ENCODE data around the gene PRND.

PRND gene

GRCh38 chr20:4681991-4682401 lies 39.7 kb upstream of the PRND start:
- H3K4me3 ChIP-seq (ENCODE audit: control insufficient read depth, low read depth, low read length): no peak overlapping the region
- TF ChIP-seq CTCF (conservative IDR thresholded peaks at IDR 0.05; ENCODE audit: control insufficient read depth, insufficient read depth, low read depth, low read length): no peak
- peak; percentile 85 for DNase-seq (ENCODE audit: low read depth)

- TF ChIP-seq CTCF (conservative IDR thresholded peaks at IDR 0.05; ENCODE audit: control insufficient read depth, insufficient read depth, low read depth, low read length): no peak
- DNase-seq (ENCODE audit: low read depth): no peak
- no peak overlapping the region for H3K4me3 ChIP-seq (ENCODE audit: control insufficient read depth, low read depth, low read length)
These were observed 39.0 kb upstream of the PRND start for GRCh38 chr20:4682682-4683081.

- DNase-seq (ENCODE audit: low read depth): no peak
- TF ChIP-seq CTCF (conservative IDR thresholded peaks at IDR 0.05; ENCODE audit: control insufficient read depth, insufficient read depth, low read depth, low read length): no peak
These were observed 38.4 kb upstream of the PRND start for GRCh38 chr20:4683261-4683660.

GRCh38 chr20:4684837-4685413 lies 36.8 kb upstream of the PRND start:
- TF ChIP-seq CTCF (conservative IDR thresholded peaks at IDR 0.05; ENCODE audit: control insufficient read depth, insufficient read depth, low read depth, low read length): peak; percentile 7
- H3K4me3 ChIP-seq (ENCODE audit: control insufficient read depth, low read depth, low read length): no peak overlapping the region
- peak; percentile 82 for DNase-seq (ENCODE audit: low read depth)

More at GRCh38 chr20:4683261-4683660, 38.4 kb upstream of the PRND start:
- no peak overlapping the region for H3K4me3 ChIP-seq (ENCODE audit: control insufficient read depth, low read depth, low read length)

GRCh38 chr20:4685923-4686221 lies 35.8 kb upstream of the PRND start:
- no peak for DNase-seq (ENCODE audit: low read depth)
- H3K4me3 ChIP-seq (ENCODE audit: control insufficient read depth, low read depth, low read length): peak overlapping the region; percentile 50
- TF ChIP-seq CTCF (conservative IDR thresholded peaks at IDR 0.05; ENCODE audit: control insufficient read depth, insufficient read depth, low read depth, low read length): no peak

- no peak for DNase-seq (ENCODE audit: low read depth)
- no peak overlapping the region for H3K4me3 ChIP-seq (ENCODE audit: control insufficient read depth, low read depth, low read length)
- TF ChIP-seq CTCF (conservative IDR thresholded peaks at IDR 0.05; ENCODE audit: control insufficient read depth, insufficient read depth, low read depth, low read length): no peak
These were observed 33.4 kb upstream of the PRND start for GRCh38 chr20:4688305-4688704.

GRCh38 chr20:4689220-4689619 lies 32.5 kb upstream of the PRND start:
- TF ChIP-seq CTCF (conservative IDR thresholded peaks at IDR 0.05; ENCODE audit: control insufficient read depth, insufficient read depth, low read depth, low read length): no peak
- no peak for DNase-seq (ENCODE audit: low read depth)
- H3K4me3 ChIP-seq (ENCODE audit: control insufficient read depth, low read depth, low read length): no peak overlapping the region
